T follicular helper cell (primary cell): ENCODE data around the gene MTF1.
"Not testable (repeated sequence)": the region's sequence is repeated elsewhere in the genome, so short reads cannot be mapped to it uniquely, and the experiment has no call there.

Source experiments
- DNase-seq: peaks from one replicate; pipeline ENCODE4 v3.0.0-alpha.2; 2020; ENCODE audit warnings: low read depth
- total RNA-seq, 2 experiments: gene quantifications; one replicate each; lab custom pipeline; 2026; lab: John Stamatoyannopoulos, UW

Gene MTF1
- 43.5 to 67.8 reads per million in 2 experiments for total RNA-seq

DNA sequence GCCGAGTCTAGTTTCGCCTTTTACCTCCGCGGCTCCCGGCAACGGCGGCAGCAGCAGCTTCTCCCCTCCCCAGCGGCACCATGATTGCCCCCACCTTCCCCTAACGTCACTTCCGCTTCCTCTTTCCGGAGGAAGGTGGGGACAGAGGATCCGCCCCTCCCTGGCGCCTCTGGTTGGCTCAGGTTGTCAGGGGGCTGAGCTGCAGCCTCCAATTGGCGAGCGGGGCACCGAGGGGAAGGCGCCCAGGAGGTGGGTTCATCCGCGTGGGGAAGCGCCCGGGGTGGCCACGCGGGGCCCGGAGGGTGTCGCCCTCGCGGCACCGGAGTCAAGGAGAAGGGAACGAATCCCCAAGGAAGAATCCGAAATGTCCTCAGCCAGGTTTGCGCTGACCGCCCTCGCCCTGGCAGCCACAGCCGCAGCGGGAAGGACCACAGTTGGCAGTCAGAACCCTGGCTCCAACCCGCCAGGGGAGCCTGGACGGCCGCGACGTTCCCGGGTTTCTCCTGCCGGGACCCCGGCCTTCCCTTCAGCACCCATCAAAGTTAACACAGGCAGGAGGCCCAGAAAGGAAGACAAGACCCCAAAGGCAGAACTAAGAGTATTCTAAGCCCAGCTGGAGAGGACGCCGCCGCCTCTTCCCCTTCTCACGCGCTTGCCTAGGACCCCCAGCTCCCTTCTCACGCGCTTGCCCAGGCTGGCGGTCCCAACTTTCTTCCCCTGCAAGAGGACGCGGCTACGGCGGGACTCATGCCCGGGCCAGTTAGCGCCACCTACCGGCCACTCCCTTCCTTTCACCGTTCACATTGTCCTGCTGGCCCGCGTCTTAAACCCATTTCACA lies at the start of gene MTF1:
TSS of gene MTF1 (minus strand) at position 86 of the 839 bp plus-strand sequence. CDS start 1,934 bp downstream, outside the sequence.
- DNase-seq, result peak; percentile 96

- DNase-seq, result not testable (repeated sequence)
Measured at GRCh38 chr1:37908531-37908930, 49.1 kb upstream of the MTF1 start.

DNA sequence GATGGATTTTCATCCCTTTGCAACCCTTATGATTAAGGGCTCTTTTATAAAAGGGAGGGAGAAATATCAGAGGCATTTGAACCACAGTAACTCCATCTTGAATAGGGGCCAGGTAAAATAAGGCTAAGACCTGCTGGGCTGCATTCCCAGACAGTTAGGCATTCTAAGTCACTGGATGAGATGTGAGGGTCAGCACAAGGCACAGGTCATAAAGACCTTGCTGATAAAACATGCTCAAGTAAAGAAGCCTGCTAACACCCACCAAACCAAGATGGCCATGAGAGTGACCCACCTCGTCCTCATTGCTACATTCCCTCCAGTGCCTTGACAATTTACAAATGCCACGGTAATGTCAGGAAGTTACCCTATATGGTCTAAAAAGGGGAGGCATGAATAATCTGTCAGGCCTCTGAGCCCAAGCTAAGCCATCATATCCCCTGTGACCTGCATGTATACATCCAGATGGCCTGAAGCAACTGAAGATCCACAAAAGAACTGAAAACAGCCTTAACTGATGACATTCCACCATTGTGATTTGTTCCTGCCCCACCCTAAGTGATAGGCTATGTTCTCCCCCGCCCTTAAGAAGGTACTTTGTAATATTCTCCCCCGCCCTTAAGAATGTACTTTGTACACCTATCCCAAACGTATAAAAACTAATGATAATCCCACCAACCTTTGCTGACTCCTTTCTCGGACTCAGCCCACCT lies 48.2 kb upstream of the MTF1 start:
- DNase-seq, result not testable (repeated sequence)

DNA sequence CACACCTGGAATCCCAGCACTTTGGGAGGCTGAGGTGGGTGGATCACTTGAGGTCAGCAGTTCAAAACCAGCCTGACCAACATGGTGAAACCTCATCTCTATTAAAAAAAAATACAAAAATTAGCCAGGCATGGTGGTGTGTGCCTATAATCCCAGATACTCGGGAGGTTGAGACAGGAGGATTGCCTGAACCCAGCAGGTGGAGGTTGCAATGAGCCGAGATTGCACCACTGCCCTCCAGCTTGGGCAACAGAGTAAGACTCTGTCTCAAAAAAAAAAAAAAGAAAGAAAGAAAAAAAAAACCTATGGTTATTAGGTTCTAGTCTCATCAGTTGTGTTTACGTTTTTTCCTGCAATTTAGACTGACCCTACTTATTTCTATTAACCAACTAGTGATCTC lies 47.2 kb upstream of the MTF1 start:
- not testable (repeated sequence) for DNase-seq

DNA sequence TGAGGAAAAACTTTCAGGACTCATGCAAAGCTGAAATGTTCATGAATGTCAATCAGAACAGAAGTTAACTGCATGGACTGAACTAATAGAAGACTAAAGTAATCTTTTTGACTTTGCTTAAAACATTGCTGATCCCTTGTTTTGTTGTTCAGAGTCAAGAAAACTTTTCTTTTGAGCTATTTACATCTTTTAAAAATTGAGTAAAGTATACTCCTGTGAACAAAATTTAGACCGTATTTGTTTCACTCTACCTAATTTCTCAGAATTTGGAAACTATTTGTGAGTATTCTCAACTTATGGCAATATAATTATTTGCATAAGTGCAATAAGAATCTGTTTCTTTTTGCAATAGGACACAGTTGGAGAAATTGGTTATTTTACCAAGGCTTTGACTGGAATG lies 46.3 kb upstream of the MTF1 start:
- no peak for DNase-seq

DNA sequence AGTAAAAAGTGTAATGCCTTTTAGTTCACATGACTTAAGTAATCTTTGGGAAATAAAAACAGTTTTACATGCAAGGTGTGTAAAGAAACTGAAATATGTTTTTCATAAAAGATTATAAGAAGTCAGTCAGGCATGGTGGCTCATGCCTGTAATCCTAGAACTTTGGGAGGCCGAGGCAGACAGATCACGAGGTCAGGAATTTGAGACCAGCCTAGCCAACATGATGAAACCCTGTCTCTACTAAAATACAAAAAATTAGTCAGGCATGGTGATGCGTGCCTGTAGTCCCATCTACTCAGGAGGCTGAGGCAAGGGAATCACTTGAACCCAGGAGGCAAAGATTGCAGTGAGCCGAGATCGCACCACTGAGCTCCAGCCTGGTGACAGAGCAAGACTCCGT lies 44.5 kb upstream of the MTF1 start:
- not testable (repeated sequence) for DNase-seq

GRCh38 chr1:37902983-37903382 lies 43.6 kb upstream of the MTF1 start:
- no peak for DNase-seq

DNA sequence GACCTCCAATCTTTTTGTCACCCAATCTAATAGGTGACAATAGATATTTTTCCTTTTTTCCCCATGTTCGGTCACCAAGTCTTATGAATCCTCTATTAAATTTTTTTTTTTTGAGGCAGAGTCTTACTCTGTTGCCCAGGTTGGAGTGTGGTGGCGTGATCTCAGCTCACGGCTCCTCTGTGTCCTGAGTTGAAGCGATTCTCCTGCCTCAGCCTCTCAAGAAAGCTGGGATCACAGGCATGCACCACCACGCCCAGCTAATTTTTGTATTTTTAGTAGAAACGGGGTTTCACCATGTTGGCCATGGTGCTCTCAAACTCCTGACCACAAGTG lies 42.5 kb upstream of the MTF1 start:
- no peak for DNase-seq

- no peak for DNase-seq
Measured at GRCh38 chr1:37901191-37901892, 42.0 kb upstream of the MTF1 start.

DNA sequence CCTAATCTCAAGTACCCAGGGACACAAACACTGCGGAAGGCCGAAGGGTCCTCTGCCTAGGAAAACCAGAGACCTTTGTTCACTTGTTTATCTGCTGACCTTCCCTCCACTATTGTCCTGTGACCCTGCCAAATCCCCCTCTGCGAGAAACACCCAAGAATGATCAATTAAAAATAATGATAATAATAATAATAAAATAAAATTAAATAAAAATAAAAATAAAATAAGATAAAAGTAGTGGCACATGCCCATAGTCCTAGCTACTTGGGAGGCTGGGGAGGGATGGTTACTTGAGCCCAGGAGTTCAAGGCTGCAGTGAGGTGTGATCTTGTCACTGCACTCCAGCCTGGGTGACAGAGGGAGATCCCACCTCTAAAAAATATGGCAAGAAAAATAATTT lies 38.2 kb upstream of the MTF1 start:
- not testable (repeated sequence) for DNase-seq

DNA sequence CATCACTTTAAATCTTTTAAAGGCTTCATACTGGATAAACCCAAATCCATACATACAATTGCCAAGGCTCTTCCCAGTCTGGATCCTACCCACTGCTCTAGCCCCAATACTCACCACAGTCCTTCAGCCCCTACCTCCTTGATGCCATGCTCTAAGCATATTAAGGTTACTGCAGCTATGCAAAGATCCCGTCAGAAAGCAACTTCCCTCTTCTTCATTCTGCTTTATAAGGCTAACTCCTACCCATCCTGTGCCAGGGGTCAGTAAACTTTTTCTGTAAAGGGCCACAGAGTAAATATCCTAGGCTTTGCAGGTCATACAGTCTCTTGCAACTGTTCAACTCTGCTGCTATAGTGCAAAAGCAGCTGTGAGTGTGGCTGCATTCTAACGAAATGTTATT lies 34.3 kb upstream of the MTF1 start:
- no peak for DNase-seq

DNA sequence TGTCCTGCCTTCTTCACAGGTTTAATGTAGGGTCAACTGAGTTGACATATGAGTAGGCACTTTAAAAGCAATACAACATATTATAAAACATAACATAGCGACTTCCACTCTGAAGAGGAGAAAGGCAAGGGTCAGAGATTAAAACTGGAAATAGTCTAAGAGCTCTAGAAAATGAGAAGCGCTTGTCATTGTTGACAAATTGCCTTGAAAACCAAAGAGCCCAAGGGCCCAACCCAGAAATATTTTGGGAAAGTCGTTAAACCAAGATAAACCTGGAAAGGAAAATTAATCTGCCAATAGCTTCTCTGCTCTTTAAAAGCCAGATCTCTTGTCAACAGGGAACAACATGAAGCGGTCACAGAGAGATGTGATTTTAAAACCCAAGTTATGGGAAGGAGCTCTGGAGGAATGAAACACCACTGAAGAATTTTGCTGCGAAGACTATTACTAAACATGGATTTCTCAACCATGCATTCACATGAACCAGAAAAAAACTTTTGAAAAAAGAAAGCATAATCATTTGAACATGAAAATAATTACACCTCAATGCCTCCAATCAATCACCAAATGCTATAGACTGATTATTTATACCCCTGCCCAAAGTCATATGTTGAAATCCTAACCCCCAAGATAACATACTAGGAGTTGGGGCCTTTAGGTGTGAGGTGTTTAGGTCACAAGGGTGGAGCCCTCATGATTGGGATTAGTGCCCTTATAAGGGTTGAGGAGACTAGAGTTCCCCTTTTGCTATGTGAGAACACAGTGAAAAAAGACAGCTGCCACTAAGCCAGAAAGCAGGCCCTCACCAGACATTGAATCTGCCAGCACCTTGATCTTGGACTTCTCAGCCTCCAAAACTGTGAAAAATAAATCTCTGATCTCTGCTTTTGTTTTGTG lies 33.0 kb upstream of the MTF1 start:
- no peak for DNase-seq

DNA sequence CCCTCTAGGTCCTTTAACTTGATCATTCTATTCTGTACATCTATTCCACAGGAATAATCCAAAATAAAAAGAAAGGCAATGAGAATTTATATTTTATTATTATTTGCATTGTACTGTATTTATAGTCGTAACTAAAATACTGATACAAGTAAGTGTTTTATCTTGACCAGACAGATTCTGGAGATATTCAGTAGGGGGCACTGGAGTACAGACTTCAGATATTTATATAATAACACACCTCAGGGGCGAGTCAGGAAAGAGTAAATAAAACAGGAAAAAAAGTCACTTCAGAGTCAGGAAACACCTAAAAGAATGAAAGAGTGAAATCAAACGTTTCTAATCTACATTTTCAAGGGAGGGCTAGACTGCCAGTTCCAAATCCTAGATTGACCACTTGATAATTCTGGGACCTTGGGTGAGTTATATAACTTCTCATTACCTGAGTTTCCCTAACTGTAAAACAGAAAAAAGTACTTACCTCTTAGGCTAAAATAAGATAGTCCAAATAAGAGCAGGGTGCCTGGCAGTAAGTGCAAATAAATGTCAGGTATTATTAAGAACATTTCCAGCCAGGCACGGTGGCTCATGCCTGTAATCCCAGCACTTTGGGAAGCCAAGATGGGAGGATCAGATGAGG lies 31.1 kb upstream of the MTF1 start:
- DNase-seq, result no peak

DNA sequence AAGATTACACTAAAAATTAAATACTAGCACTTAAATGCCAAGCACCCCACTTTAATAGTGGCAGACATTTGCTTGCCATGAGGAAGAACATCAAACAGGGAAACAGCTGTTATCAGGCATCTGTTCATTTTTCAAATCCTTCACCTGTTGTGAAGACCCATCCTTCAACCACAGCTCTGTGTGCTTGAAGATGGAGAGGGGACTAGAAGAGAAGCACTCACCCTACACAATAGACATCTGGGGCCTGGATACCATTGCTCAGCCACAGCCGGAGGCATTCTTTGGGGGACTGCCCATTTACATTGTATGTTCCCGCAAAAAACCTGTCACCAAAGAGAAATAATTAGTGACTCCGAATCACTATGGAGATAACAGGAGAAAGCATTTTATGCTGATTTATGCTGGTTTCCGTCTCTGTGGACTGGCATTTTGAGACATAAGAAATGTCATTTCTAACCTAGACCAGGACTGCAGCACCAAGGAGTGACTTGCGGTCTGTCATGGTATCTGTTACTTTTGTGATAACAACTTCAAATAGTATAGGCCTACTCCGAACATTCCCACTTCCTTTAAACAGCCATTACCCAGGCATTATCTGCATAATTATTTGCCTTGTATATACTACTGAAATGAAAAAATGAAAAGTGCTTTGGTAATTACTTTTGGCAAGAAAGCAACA lies 28.8 kb upstream of the MTF1 start:
- no peak for DNase-seq

GRCh38 chr1:37884145-37884544 lies 24.8 kb upstream of the MTF1 start:
- no peak for DNase-seq

- DNase-seq, result no peak
Measured at GRCh38 chr1:37883671-37884070, 24.3 kb upstream of the MTF1 start.

DNA sequence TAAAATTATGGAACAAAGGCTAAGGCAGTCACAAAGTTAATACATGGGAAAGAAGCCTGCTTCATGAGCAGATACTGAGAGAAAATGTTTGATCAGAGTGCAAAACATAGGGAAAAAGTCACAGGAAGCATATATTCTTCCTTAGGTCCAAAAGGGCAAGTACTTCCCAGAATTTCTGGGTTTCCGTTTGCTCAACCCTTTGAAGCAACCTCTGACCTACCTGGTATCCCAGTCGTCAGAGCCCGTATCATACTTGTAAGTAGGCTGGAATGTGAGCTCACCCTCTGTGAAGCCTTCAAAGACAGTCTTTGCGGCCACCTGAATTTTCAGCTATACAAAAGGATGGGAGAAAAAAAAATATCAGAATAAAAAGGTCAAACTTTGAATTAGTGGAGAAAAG lies 20.5 kb upstream of the MTF1 start:
- no peak for DNase-seq

DNA sequence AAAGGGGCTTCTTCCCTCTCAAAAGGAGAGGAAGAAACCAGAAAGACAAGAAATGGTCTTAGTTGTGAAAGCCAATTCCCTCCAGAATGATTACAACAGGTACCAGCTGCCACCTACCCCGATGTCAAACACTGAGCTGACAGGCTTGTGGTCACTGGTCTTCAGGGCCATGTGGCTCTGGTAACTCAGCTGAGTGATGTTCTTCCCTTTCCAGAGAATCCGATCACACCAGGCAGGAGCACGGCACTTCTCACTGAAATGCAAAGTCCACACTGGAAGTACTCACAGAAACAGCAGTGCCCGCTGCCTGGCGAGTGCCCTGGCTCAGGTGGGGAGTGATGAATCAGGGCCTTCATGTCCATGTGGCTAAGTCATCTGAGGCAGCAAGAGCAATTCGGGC lies 18.7 kb upstream of the MTF1 start:
- no peak for DNase-seq

DNA sequence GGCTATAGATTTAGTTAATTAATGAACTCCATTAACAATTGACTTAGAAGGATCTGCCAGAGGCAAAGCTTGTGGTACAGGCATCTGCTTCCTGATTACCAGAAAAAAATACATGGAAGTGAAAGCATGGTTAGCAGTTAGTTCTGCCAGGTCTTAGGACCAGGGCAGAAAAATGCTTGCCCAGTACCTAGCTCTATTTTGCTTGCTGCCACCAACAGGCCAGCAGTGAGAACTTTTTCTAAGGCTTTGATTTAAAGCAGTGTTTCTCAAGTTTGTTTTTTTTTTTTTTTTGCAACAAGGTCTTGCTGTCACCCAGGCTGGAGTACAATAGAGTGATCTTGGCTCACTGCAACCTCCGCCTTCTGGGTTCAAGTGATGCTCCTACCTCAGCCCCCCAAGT lies 16.4 kb upstream of the MTF1 start:
- no peak for DNase-seq

- DNase-seq, result no peak
Measured at GRCh38 chr1:37872692-37873091, 13.3 kb upstream of the MTF1 start.

- DNase-seq, result no peak
Measured at GRCh38 chr1:37868466-37868865, 9.1 kb upstream of the MTF1 start.
